Glutamatergic neuron (in vitro differentiated cells): ENCODE data around the gene ACTC1. TPM values are rescaled to one million over a fixed set of nuclear protein-coding genes. Genes with fewer than 3 reads are reported as not detected.
A peak's percentile ranks its signal among the peaks of the same experiment; 100 is the strongest.

Experiments used
- DNase-seq: peaks from one replicate; pipeline ENCODE4 v3.0.0; 2022
- H3K27ac Mint-ChIP-seq: one replicate; pipeline ENCODE4 v1.8.0; 2020; ENCODE audit warnings: mild to moderate bottlenecking, mixed read lengths, inconsistent platforms; ENCODE audit not compliant: unreplicated experiment
- H3K27me3 Mint-ChIP-seq: one replicate; pipeline ENCODE4 v1.8.0; 2020; ENCODE audit warnings: mild to moderate bottlenecking, moderate library complexity, mixed read lengths, inconsistent platforms; ENCODE audit not compliant: unreplicated experiment
- H3K36me3 Mint-ChIP-seq: one replicate; pipeline ENCODE4 v1.8.0; 2020; ENCODE audit warnings: mild to moderate bottlenecking, mixed read lengths, inconsistent platforms; ENCODE audit not compliant: unreplicated experiment
- H3K4me1 Mint-ChIP-seq: one replicate; pipeline ENCODE4 v1.8.0; 2020; ENCODE audit warnings: mild to moderate bottlenecking, low read depth, mixed read lengths, inconsistent platforms; ENCODE audit not compliant: unreplicated experiment
- H3K4me3 Mint-ChIP-seq: one replicate; pipeline ENCODE4 v1.8.0; 2020; ENCODE audit warnings: mild to moderate bottlenecking, mixed read lengths, inconsistent platforms; ENCODE audit not compliant: unreplicated experiment
- H3K9me3 Mint-ChIP-seq: one replicate; pipeline ENCODE4 v1.8.0; 2020; ENCODE audit warnings: mild to moderate bottlenecking, moderate library complexity, mixed read lengths, inconsistent platforms; ENCODE audit not compliant: unreplicated experiment
- CTCF ChIP-seq: fragments of 200-600 bp; sonication (generic); IDR thresholded peaks from one replicate; pipeline ENCODE4 v1.5.0; 2021; ENCODE audit not compliant: partially characterized antibody, unreplicated experiment
- total RNA-seq: library from RNA; stranded (reverse); fragmentation: NEBNext Ultra II Directional; extraction: Animal tissue kit (Norgen Biotek cat#: 25700); gene quantifications from one replicate; pipeline ENCODE4 v1.2.1, GENCODE V29; 2021; ENCODE audit not compliant: unreplicated experiment

The ACTC1 gene
- total RNA-seq, 1 donor from 2014 or later, result 19.6 TPM

GRCh38 chr15:34793901-34794300 is 1.4 kb downstream of the ACTC1 start:
- no peak overlapping the region for H3K27ac Mint-ChIP-seq
- peaks cover 4% of the 10 kb centered on the region for H3K27me3 Mint-ChIP-seq
- H3K36me3 Mint-ChIP-seq, result peaks cover 10% of the 10 kb centered on the region
- peaks cover 4% of the 10 kb centered on the region for H3K9me3 Mint-ChIP-seq
- no peak for TF ChIP-seq CTCF
- H3K4me3 Mint-ChIP-seq, result peak overlapping the region; percentile 17
- H3K4me1 Mint-ChIP-seq, result peaks cover 29% of the 10 kb centered on the region
- DNase-seq, result no peak

- no peak for DNase-seq
- no peak overlapping the region for H3K4me3 Mint-ChIP-seq
- H3K27ac Mint-ChIP-seq, result no peak overlapping the region
- TF ChIP-seq CTCF, result no peak
- H3K36me3 Mint-ChIP-seq, result peaks cover 10% of the 10 kb centered on the region
- H3K9me3 Mint-ChIP-seq, result peaks cover 2% of the 10 kb centered on the region
- peaks cover 27% of the 10 kb centered on the region for H3K4me1 Mint-ChIP-seq
- peaks cover 4% of the 10 kb centered on the region for H3K27me3 Mint-ChIP-seq
Measured at GRCh38 chr15:34793071-34793470, 2.3 kb downstream of the ACTC1 start.

DNA sequence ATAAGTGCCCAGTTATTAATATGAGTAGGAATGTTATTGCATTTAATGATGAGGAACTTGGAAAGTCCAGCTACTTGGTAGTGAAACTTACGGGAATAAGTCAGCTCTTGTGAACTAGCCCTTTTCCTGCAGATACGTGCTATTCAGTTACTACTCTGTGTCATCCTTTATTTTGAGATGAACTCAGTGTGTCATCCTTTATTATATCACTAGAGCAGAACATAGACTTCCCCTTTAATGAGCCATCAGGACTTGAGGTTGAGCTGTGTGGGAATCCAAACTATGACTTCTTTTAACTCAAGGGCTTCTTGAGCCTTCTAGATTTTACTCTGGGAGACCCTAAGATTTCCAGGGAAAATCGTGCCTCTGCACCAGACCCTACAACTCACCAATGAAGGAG is 3.6 kb downstream of the ACTC1 start:
- H3K4me3 Mint-ChIP-seq, result no peak overlapping the region
- no peak for TF ChIP-seq CTCF
- peaks cover 4% of the 10 kb centered on the region for H3K27me3 Mint-ChIP-seq
- DNase-seq, result no peak
- H3K9me3 Mint-ChIP-seq, result peaks cover 2% of the 10 kb centered on the region
- H3K4me1 Mint-ChIP-seq, result peaks cover 20% of the 10 kb centered on the region
- peaks cover 10% of the 10 kb centered on the region for H3K36me3 Mint-ChIP-seq
- no peak overlapping the region for H3K27ac Mint-ChIP-seq

- Mint-ChIP-seq H3K4me3 (no peak overlapping the region), H3K27ac (no peak overlapping the region), H3K9me3 (peaks cover 2% of the 10 kb centered on the region), H3K36me3 (peaks cover 10% of the 10 kb centered on the region), H3K27me3 (peaks cover 4% of the 10 kb centered on the region), H3K4me1 (peaks cover 16% of the 10 kb centered on the region)
- TF ChIP-seq CTCF, result no peak
- DNase-seq, result no peak
Measured at GRCh38 chr15:34790121-34790520, 5.2 kb downstream of the ACTC1 start.

GRCh38 chr15:34789326-34789725 is 6.0 kb downstream of the ACTC1 start:
- TF ChIP-seq CTCF, result no peak
- peaks cover 16% of the 10 kb centered on the region for H3K4me1 Mint-ChIP-seq
- H3K27ac Mint-ChIP-seq, result no peak overlapping the region
- DNase-seq, result no peak
- H3K4me3 Mint-ChIP-seq, result no peak overlapping the region
- H3K36me3 Mint-ChIP-seq, result peaks cover 10% of the 10 kb centered on the region
- peaks cover 2% of the 10 kb centered on the region for H3K27me3 Mint-ChIP-seq
- peaks cover 3% of the 10 kb centered on the region for H3K9me3 Mint-ChIP-seq
